CD8-positive, alpha-beta memory T cell (primary cell): ENCODE data around the gene PFKL. TPM values are rescaled to one million over a fixed set of nuclear protein-coding genes. Genes with fewer than 3 reads are reported as not detected.

ENCODE experiments used
- CTCF ChIA-PET: fragments of 350-600 bp; sonication (Branson Sonifier 250); formaldehyde crosslinking; loops from one replicate; lab custom pipeline; 2021; ENCODE audit warnings: antibody characterized with exemption; lab: Charles Lee
- POLR2A ChIA-PET: fragments of 350-600 bp; sonication (Branson Sonifier 250); formaldehyde crosslinking; loops from one replicate; lab custom pipeline; 2021; ENCODE audit warnings: antibody characterized with exemption; lab: Charles Lee
- DNase-seq, 5 donors: peaks; one replicate each; pipeline versions ENCODE4 v3.0.0 to v3.0.0-alpha.2; 2020 to 2022; ENCODE audit warnings: mixed read lengths in 1 of 5
- H3K27ac ChIP-seq: one replicate; pipeline ENCODE4 v1.7.0; 2013; ENCODE audit warnings: low read depth, mild to moderate bottlenecking, low read length, moderate library complexity
- H3K27me3 ChIP-seq: 2 replicates; pipeline ENCODE4 v1.7.0; 2013; ENCODE audit warnings: low read length, mild to moderate bottlenecking; ENCODE audit not compliant: insufficient read depth, poor library complexity, severe bottlenecking
- H3K36me3 ChIP-seq: 2 replicates; pipeline ENCODE4 v1.7.0; 2013; ENCODE audit warnings: mild to moderate bottlenecking, low read length, moderate library complexity; ENCODE audit not compliant: insufficient read depth
- H3K4me1 ChIP-seq: 2 replicates; pipeline ENCODE4 v1.7.0; 2013; ENCODE audit warnings: mild to moderate bottlenecking, low read length, moderate library complexity; ENCODE audit not compliant: insufficient read depth
- H3K4me3 ChIP-seq: 2 replicates; pipeline ENCODE4 v1.7.0; 2013; ENCODE audit warnings: mild to moderate bottlenecking, low read length
- H3K9me3 ChIP-seq: 2 replicates; pipeline ENCODE4 v1.7.0; 2013; ENCODE audit warnings: mild to moderate bottlenecking, low read length
- H3K27ac Mint-ChIP-seq, 8 donors: one replicate each; pipeline ENCODE4 v1.8.0; 2020 to 2021; ENCODE audit warnings: mixed read lengths in 8 of 8, mild to moderate bottlenecking in 6 of 8, inconsistent platforms in 3 of 8, moderate library complexity in 3 of 8
- H3K27me3 Mint-ChIP-seq, 2 donors: one replicate each; pipeline ENCODE4 v1.8.0; 2020 to 2021; ENCODE audit warnings: mixed read lengths in 2 of 2, mild to moderate bottlenecking in 1 of 2, moderate library complexity in 1 of 2
- H3K36me3 Mint-ChIP-seq, 3 donors: one replicate each; pipeline ENCODE4 v1.8.0; 2020 to 2021; ENCODE audit warnings: mixed read lengths in 3 of 3, inconsistent platforms in 1 of 3, mild to moderate bottlenecking in 1 of 3
- H3K4me1 Mint-ChIP-seq, 3 donors: one replicate each; pipeline ENCODE4 v1.8.0; 2020 to 2021; ENCODE audit warnings: mixed read lengths in 3 of 3, inconsistent platforms in 1 of 3, mild to moderate bottlenecking in 1 of 3
- H3K4me3 Mint-ChIP-seq, 7 donors: one replicate each; pipeline ENCODE4 v1.8.0; 2020 to 2021; ENCODE audit warnings: mixed read lengths in 7 of 7, mild to moderate bottlenecking in 6 of 7, moderate library complexity in 4 of 7, inconsistent platforms in 2 of 7
- H3K9me3 Mint-ChIP-seq, 5 donors: one replicate each; pipeline ENCODE4 v1.8.0; 2020 to 2022; ENCODE audit warnings: mixed read lengths in 5 of 5, mild to moderate bottlenecking in 3 of 5, moderate library complexity in 2 of 5, inconsistent platforms in 1 of 5
- polyA plus RNA-seq: library from polyadenylated mRNA; unstranded; fragments of 300-500 nt; fragmentation: Illumina TruSeq; gene quantifications from one replicate; pipeline ENCODE4 v1.2.3, GENCODE V29; 2021
- total RNA-seq, 2 experiments: library from RNA; stranded (reverse); gene quantifications; one replicate each; pipeline ENCODE4 v1.2.3, GENCODE V29; 2021

PFKL gene
- total and polyA plus RNA-seq, 3 experiments from 2014 or later, result 105 to 129 (median 122) TPM

DNA sequence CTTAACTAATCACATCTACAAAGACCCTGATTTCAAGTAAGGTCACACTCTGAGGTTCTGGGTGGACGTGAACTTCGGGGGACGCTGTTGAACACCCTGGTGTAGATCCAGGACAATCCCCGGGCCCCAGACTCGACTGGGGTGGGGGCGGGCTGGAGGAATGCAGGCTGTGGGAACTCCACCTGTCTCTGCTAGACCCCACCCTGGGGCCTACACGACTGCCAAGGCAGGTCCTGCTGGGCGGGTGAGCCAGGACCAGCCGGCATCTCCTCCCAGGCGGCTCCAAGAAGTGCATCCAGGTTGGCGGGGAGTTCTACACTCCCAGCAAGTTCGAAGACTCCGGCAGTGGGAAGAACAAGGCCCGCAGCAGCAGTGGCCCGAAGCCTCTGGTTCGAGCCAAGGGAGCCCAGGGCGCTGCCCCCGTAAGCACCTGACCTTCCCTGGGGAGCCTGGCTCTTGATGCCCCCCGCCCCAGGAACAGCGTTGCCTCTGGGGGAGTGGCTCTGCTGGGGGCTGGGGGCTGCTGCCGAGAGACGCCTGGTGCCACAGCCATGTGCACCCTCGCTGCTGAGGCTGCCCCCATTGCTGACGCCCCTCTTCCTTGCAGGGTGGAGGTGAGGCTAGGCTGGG is 10.4 kb upstream of the PFKL start:
- peaks cover 0 to 12% (median 3%) of the 10 kb centered on the region in 3 donors for H3K4me1 Mint-ChIP-seq
- peaks cover 5 to 6% of the 10 kb centered on the region in 2 donors for H3K27me3 Mint-ChIP-seq
- H3K4me1 ChIP-seq, result peaks cover 8% of the 10 kb centered on the region
- H3K4me3 ChIP-seq, result no peak overlapping the region
- ChIA-PET POLR2A (no interaction called here), CTCF (no interaction called here)
- no peak overlapping the region for H3K27ac Mint-ChIP-seq
- no peak overlapping the region for H3K27ac ChIP-seq
- peak in 1 of 5 donors; percentile 43 for DNase-seq
- H3K4me3 Mint-ChIP-seq, result no peak overlapping the region
- no peaks in the 10 kb centered on the region for H3K36me3 Mint-ChIP-seq
- H3K9me3 ChIP-seq, result no peaks in the 10 kb centered on the region
- no peaks in the 10 kb centered on the region for H3K9me3 Mint-ChIP-seq
- H3K36me3 ChIP-seq, result no peaks in the 10 kb centered on the region
- H3K27me3 ChIP-seq, result no peaks in the 10 kb centered on the region

DNA sequence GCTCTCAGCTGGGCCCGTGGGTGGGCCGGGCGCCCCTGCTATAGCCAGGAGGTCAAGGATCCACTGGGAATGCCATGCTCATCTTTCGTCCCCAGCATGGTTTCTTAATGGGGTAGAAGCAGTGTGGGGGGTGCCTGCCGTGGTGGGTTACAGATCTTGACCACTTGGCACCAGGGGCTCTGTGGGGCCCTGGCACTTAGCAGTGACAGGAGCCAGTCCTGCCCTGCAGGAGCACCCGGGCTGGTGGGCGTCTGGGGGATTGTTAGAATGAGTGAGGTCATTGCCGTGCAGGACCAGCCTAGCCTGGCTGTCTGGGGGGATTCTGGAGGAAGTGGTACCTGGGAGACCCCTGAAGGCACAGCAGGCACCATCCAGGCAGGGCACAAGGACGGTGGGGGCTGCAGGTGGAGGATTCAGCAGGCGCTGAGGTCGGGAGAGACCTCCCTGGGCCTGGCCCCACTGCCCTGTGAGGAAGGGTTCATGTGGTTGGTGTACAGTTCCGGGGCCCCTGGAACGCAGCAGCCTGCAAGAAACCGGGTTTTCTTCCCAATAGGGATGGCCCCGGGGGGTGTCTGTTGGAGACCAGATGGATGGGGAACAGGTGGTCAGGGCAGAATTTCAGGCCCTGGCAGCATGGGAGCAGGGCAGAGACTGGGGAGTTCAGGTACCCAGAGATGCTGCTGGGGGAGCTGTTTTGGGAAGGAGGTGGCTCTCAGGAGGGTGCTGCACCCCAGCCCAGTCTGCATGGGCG is 9.4 kb upstream of the PFKL start:
- no peak overlapping the region for H3K27ac ChIP-seq
- ChIA-PET CTCF (no interaction called here), POLR2A (no interaction called here)
- H3K27me3 Mint-ChIP-seq, result peaks cover 5 to 6% of the 10 kb centered on the region in 2 donors
- no peaks in the 10 kb centered on the region for H3K9me3 Mint-ChIP-seq
- H3K4me1 Mint-ChIP-seq, result peaks cover 0 to 19% (median 3%) of the 10 kb centered on the region in 3 donors
- peaks cover 18% of the 10 kb centered on the region for H3K4me1 ChIP-seq
- H3K36me3 Mint-ChIP-seq, result no peaks in the 10 kb centered on the region
- H3K4me3 Mint-ChIP-seq, result peak overlapping the region in 1 of 7 donors; percentile 86
- H3K27me3 ChIP-seq, result no peaks in the 10 kb centered on the region
- no peak overlapping the region for H3K4me3 ChIP-seq
- H3K9me3 ChIP-seq, result no peaks in the 10 kb centered on the region
- no peaks in the 10 kb centered on the region for H3K36me3 ChIP-seq
- H3K27ac Mint-ChIP-seq, result no peak overlapping the region
- DNase-seq, result peak in 1 of 5 donors; percentile 31

DNA sequence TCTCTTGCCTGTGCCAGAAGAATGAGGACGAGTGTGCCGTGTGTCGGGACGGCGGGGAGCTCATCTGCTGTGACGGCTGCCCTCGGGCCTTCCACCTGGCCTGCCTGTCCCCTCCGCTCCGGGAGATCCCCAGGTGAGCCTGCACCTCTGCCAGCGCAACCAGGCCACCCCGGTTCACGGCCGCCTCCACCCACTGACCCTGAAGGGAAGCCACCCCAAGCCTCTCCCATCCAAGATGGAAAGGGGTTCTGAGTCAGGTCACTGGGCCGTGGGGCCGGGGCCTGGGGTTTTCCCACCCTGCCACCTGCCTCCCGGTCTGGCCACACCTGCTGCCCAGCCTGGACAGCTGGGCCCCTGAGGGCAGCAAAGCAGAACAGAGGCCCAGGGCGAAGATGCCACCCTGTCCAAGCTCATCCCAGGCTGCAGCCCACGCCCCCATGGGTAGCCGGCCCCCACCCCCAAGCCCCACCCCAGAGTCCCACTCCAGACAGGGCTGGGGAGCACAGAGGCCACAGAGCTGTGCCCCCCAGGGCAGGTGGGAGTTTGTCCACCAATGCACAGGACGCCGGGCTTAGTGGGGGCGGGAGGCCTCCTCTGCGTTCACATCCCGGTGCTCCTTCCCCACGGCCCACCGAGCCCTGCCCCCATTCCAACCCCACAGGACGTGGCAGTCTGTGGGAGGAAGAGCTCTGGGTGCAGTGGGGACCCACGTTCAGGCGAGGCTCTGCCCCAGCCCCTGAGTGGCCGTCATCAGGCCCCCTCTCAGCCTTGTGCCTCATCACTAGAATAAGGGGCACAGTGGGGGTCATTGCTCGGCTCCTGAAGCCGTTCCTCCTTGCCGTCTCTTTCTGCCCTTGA is 8.5 kb upstream of the PFKL start:
- Histone ChIP-seq H3K36me3 (no peaks in the 10 kb centered on the region), H3K4me3 (no peak overlapping the region), H3K4me1 (peaks cover 19% of the 10 kb centered on the region), H3K27ac (no peak overlapping the region), H3K9me3 (no peaks in the 10 kb centered on the region), H3K27me3 (no peaks in the 10 kb centered on the region)
- Mint-ChIP-seq H3K9me3 (no peaks in the 10 kb centered on the region), H3K36me3 (no peaks in the 10 kb centered on the region), H3K27me3 (peaks cover 5 to 6% of the 10 kb centered on the region in 2 donors), H3K27ac (peak overlapping the region in 1 of 8 donors; percentile 47), H3K4me1 (peaks cover 0 to 19% (median 5%) of the 10 kb centered on the region in 3 donors), H3K4me3 (peak overlapping the region in 1 of 7 donors; percentile 86)
- ChIA-PET CTCF (no interaction called here), POLR2A (no interaction called here)
- peak in 1 of 5 donors; percentile 32 for DNase-seq

DNA sequence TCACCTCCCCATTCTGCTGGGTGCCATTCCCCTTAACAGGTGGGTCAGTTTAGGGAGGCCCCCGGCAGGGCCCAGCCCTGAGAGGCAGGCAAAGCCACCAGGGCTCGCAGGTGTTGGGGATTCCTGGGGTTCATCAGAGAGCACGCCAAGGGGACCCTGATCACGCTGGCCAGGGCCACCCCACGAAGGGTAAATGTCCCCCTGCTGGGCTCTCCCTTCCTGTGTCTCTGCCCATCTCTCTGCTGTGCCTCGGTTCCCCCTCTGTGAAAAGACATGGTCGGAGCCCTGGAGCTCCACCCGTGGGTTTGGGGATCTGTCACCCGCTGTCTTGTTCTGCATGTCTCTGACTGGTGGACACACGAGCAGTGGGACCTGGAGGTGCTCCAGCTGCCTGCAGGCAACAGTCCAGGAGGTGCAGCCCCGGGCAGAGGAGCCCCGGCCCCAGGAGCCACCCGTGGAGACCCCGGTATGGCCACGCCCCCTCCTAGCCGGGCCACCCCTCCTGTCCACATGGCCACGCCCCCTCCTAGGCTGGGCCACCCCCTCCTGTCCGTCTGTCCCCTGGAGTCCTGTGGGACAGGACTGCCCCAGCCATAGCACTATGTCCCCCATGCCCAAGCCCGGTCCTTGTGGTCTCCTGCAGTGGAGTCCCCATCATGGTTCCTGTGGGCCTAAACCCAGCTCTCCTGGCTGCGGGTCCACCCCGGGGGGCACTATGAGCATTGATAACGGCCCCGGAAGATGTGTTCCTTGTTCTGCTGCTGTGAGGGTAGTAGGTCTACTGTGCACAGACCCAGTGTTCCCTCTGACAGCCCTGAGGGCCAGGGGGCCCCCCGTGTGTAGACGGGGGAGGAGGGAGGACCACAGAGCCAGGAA is 7.7 kb upstream of the PFKL start:
- peak in 1 of 5 donors; percentile 48 for DNase-seq
- Mint-ChIP-seq H3K36me3 (no peaks in the 10 kb centered on the region), H3K27me3 (peaks cover 5 to 6% of the 10 kb centered on the region in 2 donors), H3K4me1 (peaks cover 0 to 20% (median 5%) of the 10 kb centered on the region in 3 donors), H3K9me3 (no peaks in the 10 kb centered on the region), H3K4me3 (peak overlapping the region in 2 of 7 donors; percentile 40 to 56), H3K27ac (peak overlapping the region in 3 of 8 donors; percentile 47 to 52 (median 50))
- Histone ChIP-seq H3K4me3 (no peak overlapping the region), H3K27me3 (no peaks in the 10 kb centered on the region), H3K4me1 (peaks cover 19% of the 10 kb centered on the region), H3K9me3 (no peaks in the 10 kb centered on the region), H3K36me3 (no peaks in the 10 kb centered on the region), H3K27ac (no peak overlapping the region)
- ChIA-PET CTCF (no interaction called here), POLR2A (interaction anchor here (0.6 kb wide), 1 partner anchor 20 kb away, joined by 3 read pairs; no protein-coding TSS in a partner anchor)

DNA sequence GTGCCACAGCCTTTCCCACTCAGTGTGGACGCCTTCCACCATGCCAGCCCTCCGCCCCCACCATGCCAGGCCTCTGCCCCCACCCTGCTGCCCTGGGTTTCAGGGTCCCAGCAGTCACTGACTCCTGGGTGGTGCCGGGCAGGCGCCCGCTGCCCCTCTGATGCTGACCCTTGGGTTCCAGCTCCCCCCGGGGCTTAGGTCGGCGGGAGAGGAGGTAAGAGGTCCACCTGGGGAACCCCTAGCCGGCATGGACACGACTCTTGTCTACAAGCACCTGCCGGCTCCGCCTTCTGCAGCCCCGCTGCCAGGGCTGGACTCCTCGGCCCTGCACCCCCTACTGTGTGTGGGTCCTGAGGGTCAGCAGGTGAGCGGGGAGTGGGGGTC is 7.0 kb upstream of the PFKL start:
- no peak overlapping the region for H3K27ac ChIP-seq
- H3K9me3 ChIP-seq, result no peaks in the 10 kb centered on the region
- no peaks in the 10 kb centered on the region for H3K36me3 ChIP-seq
- H3K4me1 ChIP-seq, result peaks cover 25% of the 10 kb centered on the region
- ChIA-PET CTCF (no interaction called here), POLR2A (no interaction called here)
- H3K27me3 ChIP-seq, result no peaks in the 10 kb centered on the region
- Mint-ChIP-seq H3K9me3 (no peaks in the 10 kb centered on the region), H3K27ac (peak overlapping the region in 1 of 8 donors; percentile 52), H3K4me1 (peaks cover 6 to 26% (median 8%) of the 10 kb centered on the region in 3 donors), H3K4me3 (peak overlapping the region in 1 of 7 donors; percentile 54), H3K36me3 (no peaks in the 10 kb centered on the region), H3K27me3 (peaks cover 5% of the 10 kb centered on the region in 2 donors)
- H3K4me3 ChIP-seq, result no peak overlapping the region
- peak in 1 of 5 donors; percentile 47 for DNase-seq

DNA sequence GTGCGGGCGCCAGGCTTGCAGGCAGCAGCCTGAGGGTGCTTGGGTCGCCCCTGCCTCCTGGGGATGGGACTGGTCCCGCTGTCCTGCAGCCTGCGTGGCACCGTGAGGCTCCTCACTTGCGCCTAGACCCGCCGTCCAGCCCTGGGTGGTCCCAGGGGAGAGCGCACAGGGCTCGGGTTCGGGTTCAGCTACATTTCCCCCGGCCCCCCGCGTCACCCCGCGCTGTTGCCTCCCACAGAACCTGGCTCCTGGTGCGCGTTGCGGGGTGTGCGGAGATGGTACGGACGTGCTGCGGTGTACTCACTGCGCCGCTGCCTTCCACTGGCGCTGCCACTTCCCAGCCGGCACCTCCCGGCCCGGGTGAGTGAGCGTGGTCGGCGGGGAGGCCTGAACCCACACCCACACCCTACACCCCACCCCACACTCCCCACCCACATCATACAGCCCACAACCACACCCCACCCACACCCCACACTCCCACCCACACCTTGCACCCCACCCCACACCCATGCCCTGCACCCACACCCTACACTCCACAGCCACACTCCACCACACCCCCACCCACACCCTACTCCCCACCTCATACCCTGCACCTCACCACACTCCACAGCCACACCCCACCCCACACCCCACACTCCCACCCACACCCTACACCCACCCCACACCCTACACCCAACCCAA is 6.2 kb upstream of the PFKL start:
- no peaks in the 10 kb centered on the region for H3K9me3 Mint-ChIP-seq

More for the DNA sequence above, 6.2 kb upstream of the PFKL start:
- CTCF ChIA-PET, result no interaction called here
- Histone ChIP-seq H3K4me3 (no peak overlapping the region), H3K27me3 (no peaks in the 10 kb centered on the region), H3K27ac (no peak overlapping the region), H3K9me3 (no peaks in the 10 kb centered on the region), H3K36me3 (no peaks in the 10 kb centered on the region), H3K4me1 (peaks cover 31% of the 10 kb centered on the region)
- H3K27me3 Mint-ChIP-seq, result no peaks in the 10 kb centered on the region
- H3K27ac Mint-ChIP-seq, result peak overlapping the region in 1 of 8 donors; percentile 33
- peak overlapping the region in 1 of 7 donors; percentile 65 for H3K4me3 Mint-ChIP-seq
- DNase-seq, result peak in 4 of 5 donors; percentile 27 to 66 (median 59)
- H3K4me1 Mint-ChIP-seq, result peaks cover 14 to 35% (median 15%) of the 10 kb centered on the region in 3 donors
- POLR2A ChIA-PET, result no interaction called here
- H3K36me3 Mint-ChIP-seq, result no peaks in the 10 kb centered on the region
